Osteocyte (in vitro differentiated cells): ENCODE measurements around the gene COX5B. TPM values are rescaled to one million over a fixed set of nuclear protein-coding genes. Genes with fewer than 3 reads are reported as not detected.
A peak's percentile ranks its signal among the peaks of the same experiment; 100 is the strongest.

Experiments used
- DNase-seq: peaks from one replicate; pipeline ENCODE4 v3.0.0; 2021; ENCODE audit warnings: mixed read lengths; ENCODE audit not compliant: unreplicated experiment; ENCODE audit errors: extremely low spot score
- H3K27ac Mint-ChIP-seq: one replicate; pipeline ENCODE4 v1.8.0; 2021; ENCODE audit warnings: mild to moderate bottlenecking, mixed read lengths; ENCODE audit not compliant: unreplicated experiment
- H3K27me3 Mint-ChIP-seq: one replicate; pipeline ENCODE4 v1.8.0; 2021; ENCODE audit warnings: mixed read lengths; ENCODE audit not compliant: unreplicated experiment
- H3K36me3 Mint-ChIP-seq: one replicate; pipeline ENCODE4 v1.8.0; 2021; ENCODE audit warnings: mixed read lengths; ENCODE audit not compliant: unreplicated experiment
- H3K4me1 Mint-ChIP-seq: one replicate; pipeline ENCODE4 v1.8.0; 2021; ENCODE audit warnings: mixed read lengths; ENCODE audit not compliant: unreplicated experiment
- H3K4me3 Mint-ChIP-seq: one replicate; pipeline ENCODE4 v1.8.0; 2021; ENCODE audit warnings: mild to moderate bottlenecking, moderate library complexity, mixed read lengths; ENCODE audit not compliant: unreplicated experiment
- H3K9me3 Mint-ChIP-seq: one replicate; pipeline ENCODE4 v1.8.0; 2021; ENCODE audit warnings: mixed read lengths; ENCODE audit not compliant: unreplicated experiment
- CTCF ChIP-seq: fragments of 200-600 bp; sonication (generic); IDR thresholded peaks from 2 replicates; pipeline ENCODE4 v1.5.0; 2021; ENCODE audit warnings: antibody characterized with exemption, mild to moderate bottlenecking, moderate library complexity
- total RNA-seq: library from RNA; stranded (reverse); gene quantifications from 2 replicates; pipeline ENCODE4 v1.2.1, GENCODE V29; 2021

The COX5B gene
- total RNA-seq, 1 donor from 2014 or later: 185 TPM

GRCh38 chr2:97644023-97644717, 1.7 kb upstream of the COX5B start:
- no peak for TF ChIP-seq CTCF
- H3K27ac Mint-ChIP-seq: no peak overlapping the region
- peaks cover 15% of the 10 kb centered on the region for H3K4me1 Mint-ChIP-seq
- H3K9me3 Mint-ChIP-seq: no peaks in the 10 kb centered on the region
- peaks cover 14% of the 10 kb centered on the region for H3K36me3 Mint-ChIP-seq
- peaks cover 12% of the 10 kb centered on the region for H3K27me3 Mint-ChIP-seq
- no peak for DNase-seq
- no peak overlapping the region for H3K4me3 Mint-ChIP-seq

GRCh38 chr2:97645112-97645694, 659 bp upstream of the COX5B start:
- Mint-ChIP-seq H3K4me3 (peak overlapping the region; percentile 90), H3K9me3 (no peaks in the 10 kb centered on the region), H3K27ac (peak overlapping the region; percentile 97), H3K4me1 (peaks cover 15% of the 10 kb centered on the region), H3K36me3 (peaks cover 18% of the 10 kb centered on the region), H3K27me3 (peaks cover 5% of the 10 kb centered on the region)
- no peak for DNase-seq
- TF ChIP-seq CTCF: no peak

DNA sequence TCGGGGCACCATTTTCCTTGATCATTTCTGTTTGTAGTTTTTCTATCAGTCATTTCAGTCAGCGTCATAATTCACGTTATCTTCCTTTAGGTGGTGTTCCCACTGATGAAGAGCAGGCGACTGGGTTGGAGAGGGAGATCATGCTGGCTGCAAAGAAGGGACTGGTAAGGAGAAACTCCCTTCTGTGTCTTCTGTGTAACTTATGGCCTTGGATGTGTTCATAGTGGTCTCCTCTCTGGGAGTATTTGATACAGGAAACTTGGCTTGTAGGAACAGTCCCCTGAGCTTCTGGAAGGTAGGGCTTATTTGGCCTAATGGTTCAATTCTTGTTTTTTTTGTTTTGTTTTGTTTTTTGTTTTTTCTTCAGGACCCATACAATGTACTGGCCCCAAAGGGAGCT, 1.1 kb downstream of the COX5B start:
- Mint-ChIP-seq H3K9me3 (no peaks in the 10 kb centered on the region), H3K4me3 (peak overlapping the region; percentile 90), H3K4me1 (peaks cover 15% of the 10 kb centered on the region), H3K36me3 (peaks cover 18% of the 10 kb centered on the region), H3K27me3 (no peaks in the 10 kb centered on the region), H3K27ac (peak overlapping the region; percentile 97)
- no peak for DNase-seq
- no peak for TF ChIP-seq CTCF

- Mint-ChIP-seq H3K36me3 (peaks cover 41% of the 10 kb centered on the region), H3K27me3 (no peaks in the 10 kb centered on the region), H3K4me3 (no peak overlapping the region), H3K4me1 (peaks cover 8% of the 10 kb centered on the region), H3K27ac (no peak overlapping the region), H3K9me3 (peaks cover 12% of the 10 kb centered on the region)
- no peak for TF ChIP-seq CTCF
- DNase-seq: no peak
Observed at GRCh38 chr2:97651114-97651513, 5.3 kb downstream of the COX5B start.

DNA sequence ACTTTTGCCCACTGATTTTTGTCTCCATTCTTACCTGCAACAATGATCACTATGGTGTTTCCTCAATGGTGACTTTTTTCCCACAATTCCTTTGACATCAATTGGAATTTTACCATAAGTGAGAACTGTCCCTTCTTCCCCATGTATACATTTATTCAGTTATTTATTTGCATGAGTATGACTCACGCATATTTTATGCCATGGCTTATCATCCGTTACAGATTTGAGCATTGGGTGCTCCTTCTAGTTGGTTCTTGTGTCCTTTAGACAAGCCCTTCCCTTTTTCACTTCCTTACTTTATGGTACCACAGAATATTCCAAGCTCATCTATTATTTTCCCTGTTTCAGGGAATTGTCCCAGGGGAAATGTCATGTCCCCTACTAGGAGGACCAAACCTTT, 7.6 kb downstream of the COX5B start:
- H3K27me3 Mint-ChIP-seq: no peaks in the 10 kb centered on the region
- H3K4me3 Mint-ChIP-seq: no peak overlapping the region
- no peak overlapping the region for H3K27ac Mint-ChIP-seq
- peaks cover 44% of the 10 kb centered on the region for H3K36me3 Mint-ChIP-seq
- TF ChIP-seq CTCF: no peak
- no peaks in the 10 kb centered on the region for H3K4me1 Mint-ChIP-seq
- no peak for DNase-seq
- H3K9me3 Mint-ChIP-seq: peaks cover 12% of the 10 kb centered on the region
